Measurements from ENCODE around the gene UBE2F.

The UBE2F gene

GRCh38 chr2:238081150-238081549, 114.3 kb downstream of the UBE2F start:
- no peak for DNase-seq (ENCODE audit: low read depth)

- no peak for DNase-seq (ENCODE audit: low read depth)
These were observed 114.7 kb downstream of the UBE2F start for GRCh38 chr2:238081561-238081960.

- no peak for DNase-seq (ENCODE audit: low read depth)
These were observed 115.3 kb downstream of the UBE2F start for GRCh38 chr2:238082151-238082550.

GRCh38 chr2:238082827-238083226, 116.0 kb downstream of the UBE2F start:
- no peak for DNase-seq (ENCODE audit: low read depth)

GRCh38 chr2:238083919-238084318, 117.1 kb downstream of the UBE2F start:
- no peak for DNase-seq (ENCODE audit: low read depth)

GRCh38 chr2:238084761-238085160, 117.9 kb downstream of the UBE2F start:
- DNase-seq (ENCODE audit: low read depth) = no peak

- DNase-seq (ENCODE audit: low read depth) = no peak
These were observed 119.1 kb downstream of the UBE2F start for GRCh38 chr2:238085899-238086298.

- no peak for DNase-seq (ENCODE audit: low read depth)
These were observed 120.4 kb downstream of the UBE2F start for GRCh38 chr2:238087211-238087610.

GRCh38 chr2:238090887-238091286, 124.1 kb downstream of the UBE2F start:
- no peak for DNase-seq (ENCODE audit: low read depth)

- no peak for DNase-seq (ENCODE audit: low read depth)
These were observed 124.7 kb downstream of the UBE2F start for GRCh38 chr2:238091436-238092060.
